ENCODE data around the gene CPAMD8. TPM values are rescaled to one million over a fixed set of nuclear protein-coding genes. Genes with fewer than 3 reads are reported as not detected.

Gene CPAMD8
- total RNA-seq, 1 donor from 2014 or later, result 15.4 TPM

- DNase-seq, result no peak
- peaks cover 6% of the 10 kb centered on the region for H3K9me3 Mint-ChIP-seq (ENCODE audit: unreplicated experiment)
- peaks cover 2% of the 10 kb centered on the region for H3K27me3 Mint-ChIP-seq (ENCODE audit: unreplicated experiment)
- TF ChIP-seq CTCF (IDR thresholded peaks at IDR 0.05; ENCODE audit: partially characterized antibody, unreplicated experiment), result no peak
- H3K27ac Mint-ChIP-seq (ENCODE audit: unreplicated experiment), result no peak overlapping the region
- no peak overlapping the region for H3K4me3 Mint-ChIP-seq (ENCODE audit: unreplicated experiment)
- peaks cover 5% of the 10 kb centered on the region for H3K36me3 Mint-ChIP-seq (ENCODE audit: unreplicated experiment)
- no peaks in the 10 kb centered on the region for H3K4me1 Mint-ChIP-seq (ENCODE audit: low read depth, unreplicated experiment)
These were observed 104.6 kb downstream of the CPAMD8 start for GRCh38 chr19:16921766-16922591.

GRCh38 chr19:16920816-16921529, 105.6 kb downstream of the CPAMD8 start:
- DNase-seq, result no peak
- Mint-ChIP-seq H3K36me3 (ENCODE audit: unreplicated experiment) (no peaks in the 10 kb centered on the region), H3K27ac (ENCODE audit: unreplicated experiment) (no peak overlapping the region), H3K4me3 (ENCODE audit: unreplicated experiment) (no peak overlapping the region), H3K9me3 (ENCODE audit: unreplicated experiment) (peaks cover 6% of the 10 kb centered on the region), H3K4me1 (ENCODE audit: low read depth, unreplicated experiment) (no peaks in the 10 kb centered on the region), H3K27me3 (ENCODE audit: unreplicated experiment) (peaks cover 2% of the 10 kb centered on the region)
- no peak for TF ChIP-seq CTCF (IDR thresholded peaks at IDR 0.05; ENCODE audit: partially characterized antibody, unreplicated experiment)

GRCh38 chr19:16919496-16919895, 107.1 kb downstream of the CPAMD8 start:
- DNase-seq, result no peak
- no peaks in the 10 kb centered on the region for H3K4me1 Mint-ChIP-seq (ENCODE audit: low read depth, unreplicated experiment)
- peaks cover 2% of the 10 kb centered on the region for H3K27me3 Mint-ChIP-seq (ENCODE audit: unreplicated experiment)
- H3K36me3 Mint-ChIP-seq (ENCODE audit: unreplicated experiment), result no peaks in the 10 kb centered on the region
- no peak overlapping the region for H3K4me3 Mint-ChIP-seq (ENCODE audit: unreplicated experiment)
- H3K27ac Mint-ChIP-seq (ENCODE audit: unreplicated experiment), result no peak overlapping the region
- no peak for TF ChIP-seq CTCF (IDR thresholded peaks at IDR 0.05; ENCODE audit: partially characterized antibody, unreplicated experiment)
- H3K9me3 Mint-ChIP-seq (ENCODE audit: unreplicated experiment), result peaks cover 3% of the 10 kb centered on the region

- Mint-ChIP-seq H3K4me1 (ENCODE audit: low read depth, unreplicated experiment) (no peaks in the 10 kb centered on the region), H3K27ac (ENCODE audit: unreplicated experiment) (no peak overlapping the region), H3K36me3 (ENCODE audit: unreplicated experiment) (peaks cover 10% of the 10 kb centered on the region), H3K9me3 (ENCODE audit: unreplicated experiment) (peaks cover 8% of the 10 kb centered on the region), H3K4me3 (ENCODE audit: unreplicated experiment) (no peak overlapping the region), H3K27me3 (ENCODE audit: unreplicated experiment) (peaks cover 2% of the 10 kb centered on the region)
- no peak for DNase-seq
- TF ChIP-seq CTCF (IDR thresholded peaks at IDR 0.05; ENCODE audit: partially characterized antibody, unreplicated experiment), result no peak
These were observed 109.2 kb downstream of the CPAMD8 start for GRCh38 chr19:16917401-16917800.

GRCh38 chr19:16915734-16916133, 110.9 kb downstream of the CPAMD8 start:
- H3K9me3 Mint-ChIP-seq (ENCODE audit: unreplicated experiment), result peaks cover 4% of the 10 kb centered on the region
- H3K27ac Mint-ChIP-seq (ENCODE audit: unreplicated experiment), result no peak overlapping the region
- H3K4me3 Mint-ChIP-seq (ENCODE audit: unreplicated experiment), result no peak overlapping the region
- DNase-seq, result no peak
- no peaks in the 10 kb centered on the region for H3K4me1 Mint-ChIP-seq (ENCODE audit: low read depth, unreplicated experiment)
- peaks cover 2% of the 10 kb centered on the region for H3K27me3 Mint-ChIP-seq (ENCODE audit: unreplicated experiment)
- no peak for TF ChIP-seq CTCF (IDR thresholded peaks at IDR 0.05; ENCODE audit: partially characterized antibody, unreplicated experiment)
- peaks cover 10% of the 10 kb centered on the region for H3K36me3 Mint-ChIP-seq (ENCODE audit: unreplicated experiment)
